K562 (cell line): ENCODE results near the gene SIRT3. TPM values are rescaled to one million over a fixed set of nuclear protein-coding genes. Genes with fewer than 3 reads are reported as not detected.
A peak's percentile ranks its signal among the peaks of the same experiment; 100 is the strongest.

Source experiments
- ARID2 ChIP-seq: fragments of 450-650 bp; IDR thresholded peaks from 2 replicates; pipeline ENCODE4 v1.6.1; 2017; ENCODE audit warnings: antibody characterized with exemption, mild to moderate bottlenecking
- CTCF ChIP-seq, 3 experiments: IDR thresholded peaks in 2 of 3; conservative IDR thresholded peaks in 1 of 3; 2 replicates each; pipeline ENCODE4 v1.5.1; 2011 to 2012; ENCODE audit warnings: low read length in 3 of 3, mild to moderate bottlenecking in 3 of 3, control low read depth in 2 of 3, improper control_type of control experiment in 1 of 3, inconsistent platforms in 1 of 3, low read depth in 1 of 3, mixed read lengths in 1 of 3, moderate library complexity in 1 of 3; ENCODE audit not compliant: insufficient read depth in 2 of 3
- ESRRA ChIP-seq: fragments of 450-650 bp; IDR thresholded peaks from 2 replicates; pipeline ENCODE4 v1.6.1; 2014; ENCODE audit warnings: low read depth, mild to moderate bottlenecking, moderate library complexity, borderline replicate concordance
- GTF2E2 ChIP-seq: fragments of 200-800 bp; sonication (Bioruptor generic); IDR thresholded peaks from 2 replicates; pipeline ENCODE4 v1.6.1; 2016; ENCODE audit warnings: missing genetic modification characterization, missing compliant biosample characterization
- HDAC2 ChIP-seq: fragments of 450-650 bp; IDR thresholded peaks from 2 replicates; pipeline ENCODE4 v1.6.1; 2016; ENCODE audit warnings: mild to moderate bottlenecking
- HNRNPLL ChIP-seq: fragments of 200-400 bp; formaldehyde crosslinking; IDR thresholded peaks from 2 replicates; pipeline ENCODE4 v1.6.1; 2017; ENCODE audit warnings: low read length, low read depth, mild to moderate bottlenecking; ENCODE audit not compliant: poor library complexity, severe bottlenecking
- ILF3 ChIP-seq: fragments of 450-650 bp; IDR thresholded peaks from 2 replicates; pipeline ENCODE4 v1.6.1; 2018; ENCODE audit warnings: antibody characterized with exemption, mild to moderate bottlenecking, moderate library complexity, borderline replicate concordance
- JUND ChIP-seq, 2 experiments: IDR thresholded peaks; 2 replicates in 1 of 2; 3 replicates in 1 of 2; pipeline ENCODE4 v1.6.1; 2011; ENCODE audit warnings: borderline replicate concordance in 2 of 2, low read depth in 2 of 2, low read length in 2 of 2, improper control_type of control experiment in 1 of 2, missing biosample characterization in 1 of 2, missing genetic modification characterization in 1 of 2, missing genetic modification reagents in 1 of 2
- POLR2AphosphoS2 ChIP-seq: IDR thresholded peaks from 2 replicates; pipeline ENCODE4 v1.6.1; 2012; ENCODE audit warnings: low read length, improper control_type of control experiment
- PYGO2 ChIP-seq: fragments of 450-650 bp; IDR thresholded peaks from 2 replicates; pipeline ENCODE4 v1.6.1; 2016; ENCODE audit warnings: mild to moderate bottlenecking, missing genetic modification characterization, moderate library complexity, missing compliant biosample characterization
- RUNX1 ChIP-seq: sonication (generic); IDR thresholded peaks from 2 replicates; pipeline ENCODE4 v1.6.1; 2016; ENCODE audit warnings: antibody characterized with exemption, low read depth
- SMC3 ChIP-seq: conservative IDR thresholded peaks from 2 replicates; pipeline ENCODE4 v1.6.1; 2011; ENCODE audit warnings: low read depth, low read length, improper control_type of control experiment; ENCODE audit not compliant: insufficient read depth
- SP1 ChIP-seq: sonication (generic); formaldehyde crosslinking; IDR thresholded peaks from 2 replicates; pipeline ENCODE4 v1.8.1; 2022; ENCODE audit warnings: mild to moderate bottlenecking, missing genetic modification reagents
- VEZF1 ChIP-seq: fragments of 200-800 bp; sonication (Bioruptor generic); IDR thresholded peaks from 2 replicates; pipeline ENCODE4 v1.6.1; 2017; ENCODE audit warnings: missing genetic modification characterization, missing compliant biosample characterization
- WHSC1 ChIP-seq: IDR thresholded peaks from one replicate; pipeline ENCODE4 v1.6.1; 2012; ENCODE audit warnings: low read length, control low read depth, inconsistent platforms
- XRCC4 ChIP-seq: IDR thresholded peaks from one replicate; pipeline ENCODE4 v1.6.1; 2011; ENCODE audit not compliant: insufficient read depth, insufficient read length; ENCODE audit errors: extremely low read depth
- ZFP36 ChIP-seq: fragments of 150-350 bp; IDR thresholded peaks from 2 replicates; pipeline ENCODE4 v1.6.1; 2018; ENCODE audit warnings: low read length, low read depth; ENCODE audit not compliant: partially characterized antibody
- ZNF282 ChIP-seq: sonication (generic); formaldehyde crosslinking; IDR thresholded peaks from 2 replicates; pipeline ENCODE4 v1.8.1; 2023; ENCODE audit warnings: missing genetic modification reagents
- ZNF324 ChIP-seq: fragments of 250-450 bp; sonication (Bioruptor Pico); IDR thresholded peaks from 2 replicates; pipeline ENCODE4 v1.4.0; 2020; ENCODE audit warnings: mild to moderate bottlenecking
- polyA plus RNA-seq, 8 experiments: library from polyadenylated mRNA; depleted of rRNA in 4 of 8; stranded (reverse) in 5 of 8; unstranded in 3 of 8; fragments of >200 nt; fragmentation: Nextera tagmentation in 2 of 8; fragmentation: Illumina TruSeq in 1 of 8; extraction: Ambion mirVana in 2 of 8; extraction: Trizol in 1 of 8; gene quantifications; 2 replicates each; pipeline versions ENCODE4 v1.2.1 to v1.2.3, GENCODE V29; 2011 to 2014; ENCODE audit warnings: inconsistent platforms in 1 of 8, missing spikeins in 1 of 8
- total RNA-seq, 7 experiments: library from RNA; depleted of rRNA in 6 of 7; stranded (reverse); fragments of >200 nt in 6 of 7; fragmentation: Illumina TruSeq in 2 of 7; extraction: Trizol in 2 of 7; gene quantifications; 2 replicates each; pipeline versions ENCODE4 v1.2.1 to v1.2.3, GENCODE V29; 2011 to 2021; ENCODE audit warnings: low replicate concordance in 1 of 7
- TF ChIP-seq, protein P1 (sequence below): fragments of 450-650 bp; IDR thresholded peaks from one replicate; pipeline ENCODE4 v1.6.1; 2018; ENCODE audit warnings: mild to moderate bottlenecking, moderate library complexity; ENCODE audit not compliant: partially characterized antibody
- TF ChIP-seq, protein P2 (sequence below): sonication (generic); formaldehyde crosslinking; IDR thresholded peaks from 2 replicates; pipeline ENCODE4 v1.8.0; 2022; ENCODE audit warnings: mild to moderate bottlenecking, missing genetic modification reagents, borderline replicate concordance

The SIRT3 gene
- total and polyA plus RNA-seq, 9 of the 15 experiments (the other 6 are each of a cell fraction or from before 2014, with no cell fraction given) = 1.9 to 27.5 (median 14.5) TPM

- TF ChIP-seq, protein P1, sequence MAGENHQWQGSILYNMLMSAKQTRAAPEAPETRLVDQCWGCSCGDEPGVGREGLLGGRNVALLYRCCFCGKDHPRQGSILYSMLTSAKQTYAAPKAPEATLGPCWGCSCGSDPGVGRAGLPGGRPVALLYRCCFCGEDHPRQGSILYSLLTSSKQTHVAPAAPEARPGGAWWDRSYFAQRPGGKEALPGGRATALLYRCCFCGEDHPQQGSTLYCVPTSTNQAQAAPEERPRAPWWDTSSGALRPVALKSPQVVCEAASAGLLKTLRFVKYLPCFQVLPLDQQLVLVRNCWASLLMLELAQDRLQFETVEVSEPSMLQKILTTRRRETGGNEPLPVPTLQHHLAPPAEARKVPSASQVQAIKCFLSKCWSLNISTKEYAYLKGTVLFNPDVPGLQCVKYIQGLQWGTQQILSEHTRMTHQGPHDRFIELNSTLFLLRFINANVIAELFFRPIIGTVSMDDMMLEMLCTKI = no peak
- TF ChIP-seq ARID2 (no peak), XRCC4 (no peak), CTCF (IDR thresholded peaks at IDR 0.05 in 2 of 3, conservative IDR thresholded peaks at IDR 0.05 in 1 of 3; ENCODE audit: insufficient read depth in 2 of 3, low read depth in 1 of 3, low read length in 3 of 3) (peak; percentile 76 to 90 (median 83)), JUND (IDR thresholded peaks at IDR 0.05; ENCODE audit: borderline replicate concordance, low read depth, low read length) (peak; percentile 14; the same call in 1 of the 2 replicates), JUND (tag; IDR thresholded peaks at IDR 0.05; ENCODE audit: borderline replicate concordance, low read depth, low read length) (no peak), HDAC2 (no peak), RUNX1 (no peak), SMC3 (peak; percentile 76), VEZF1 (0 out of 2 replicates have a peak, but pooled peaks have one; percentile 5), GTF2E2 (tag) (no peak), ZNF282 (CRISPR knock-in tag) (no peak), HNRNPLL (no peak), SP1 (CRISPR knock-in tag) (no peak), ESRRA (peak; percentile 46; the same call in 1 of the 2 replicates), POLR2AphosphoS2 (no peak), ILF3 (no peak), WHSC1 (no peak), ZNF324 (CRISPR knock-in tag) (no peak), ZFP36 (peak; percentile 21), PYGO2 (no peak)
- TF ChIP-seq, protein P2, sequence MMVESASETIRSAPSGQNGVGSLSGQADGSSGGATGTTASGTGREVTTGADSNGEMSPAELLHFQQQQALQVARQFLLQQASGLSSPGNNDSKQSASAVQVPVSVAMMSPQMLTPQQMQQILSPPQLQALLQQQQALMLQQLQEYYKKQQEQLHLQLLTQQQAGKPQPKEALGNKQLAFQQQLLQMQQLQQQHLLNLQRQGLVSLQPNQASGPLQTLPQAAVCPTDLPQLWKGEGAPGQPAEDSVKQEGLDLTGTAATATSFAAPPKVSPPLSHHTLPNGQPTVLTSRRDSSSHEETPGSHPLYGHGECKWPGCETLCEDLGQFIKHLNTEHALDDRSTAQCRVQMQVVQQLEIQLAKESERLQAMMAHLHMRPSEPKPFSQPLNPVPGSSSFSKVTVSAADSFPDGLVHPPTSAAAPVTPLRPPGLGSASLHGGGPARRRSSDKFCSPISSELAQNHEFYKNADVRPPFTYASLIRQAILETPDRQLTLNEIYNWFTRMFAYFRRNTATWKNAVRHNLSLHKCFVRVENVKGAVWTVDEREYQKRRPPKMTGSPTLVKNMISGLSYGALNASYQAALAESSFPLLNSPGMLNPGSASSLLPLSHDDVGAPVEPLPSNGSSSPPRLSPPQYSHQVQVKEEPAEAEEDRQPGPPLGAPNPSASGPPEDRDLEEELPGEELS (CRISPR knock-in tag) = no peak
These were observed 14.7 kb upstream of the SIRT3 start (continued) for GRCh38 chr11:250740-251299.
